ENCODE measurements around the gene ASTL. TPM values are rescaled to one million over a fixed set of nuclear protein-coding genes. Genes with fewer than 3 reads are reported as not detected.

ASTL gene
- total RNA-seq, 1 donor from 2014 or later: 2.9 TPM

- peaks cover 28% of the 10 kb centered on the region for H3K4me1 Mint-ChIP-seq (ENCODE audit: low read depth)
- DNase-seq (ENCODE audit: low spot score): peak; percentile 52
- H3K27me3 Mint-ChIP-seq (ENCODE audit: insufficient read depth): peaks cover 37% of the 10 kb centered on the region
- peak within 1 kb of the TSS; percentile 83 for H3K4me3 Mint-ChIP-seq
- no peak within 1 kb of the TSS for H3K27ac Mint-ChIP-seq
- H3K36me3 Mint-ChIP-seq (ENCODE audit: low read depth): no peaks in the 10 kb centered on the region
- no peaks in the 10 kb centered on the region for H3K9me3 Mint-ChIP-seq
- intact Hi-C loops (cut with micrococcal nuclease): loop anchor here (1.0 to 5.0 kb wide), 3 partner anchors 28 to 151 kb away; partner anchors contain the start of genes CIAO1, DUSP2 and TMEM127
These were observed 21.9 kb downstream of the ASTL start, which contains the start of gene ADRA2B for GRCh38 chr2:96116424-96116878. Gene ADRA2B, minus strand, starts transcription at chr2:96116571. Its CDS starts 422 bp downstream, at chr2:96116149.

- intact Hi-C loops (cut with micrococcal nuclease): loop anchor here (1.0 to 5.0 kb wide), 3 partner anchors 29 to 151 kb away; partner anchors contain the start of genes CIAO1, DUSP2 and TMEM127
- Mint-ChIP-seq H3K9me3 (no peaks in the 10 kb centered on the region), H3K27ac (no peak overlapping the region), H3K27me3 (ENCODE audit: insufficient read depth) (peaks cover 30% of the 10 kb centered on the region), H3K36me3 (ENCODE audit: low read depth) (no peaks in the 10 kb centered on the region), H3K4me1 (ENCODE audit: low read depth) (peaks cover 28% of the 10 kb centered on the region), H3K4me3 (peak overlapping the region; percentile 83)
- DNase-seq (ENCODE audit: low spot score): no peak
These were observed 22.5 kb downstream of the ASTL start for GRCh38 chr2:96115631-96116423.

- Mint-ChIP-seq H3K27me3 (ENCODE audit: insufficient read depth) (peaks cover 27% of the 10 kb centered on the region), H3K27ac (no peak overlapping the region), H3K36me3 (ENCODE audit: low read depth) (no peaks in the 10 kb centered on the region), H3K9me3 (no peaks in the 10 kb centered on the region), H3K4me3 (peak overlapping the region; percentile 83), H3K4me1 (ENCODE audit: low read depth) (peaks cover 20% of the 10 kb centered on the region)
- intact Hi-C loops (cut with micrococcal nuclease): loop anchor here (5.0 kb wide), 1 partner anchor 152 kb away; the partner anchor contains the start of genes CIAO1 and TMEM127
- no peak for DNase-seq (ENCODE audit: low spot score)
These were observed 23.3 kb downstream of the ASTL start for GRCh38 chr2:96114903-96115581.

GRCh38 chr2:96114546-96114902 lies 23.8 kb downstream of the ASTL start:
- Mint-ChIP-seq H3K36me3 (ENCODE audit: low read depth) (no peaks in the 10 kb centered on the region), H3K27ac (no peak overlapping the region), H3K27me3 (ENCODE audit: insufficient read depth) (peaks cover 23% of the 10 kb centered on the region), H3K9me3 (no peaks in the 10 kb centered on the region), H3K4me3 (no peak overlapping the region), H3K4me1 (ENCODE audit: low read depth) (peaks cover 17% of the 10 kb centered on the region)
- intact Hi-C loops (cut with micrococcal nuclease): no loop called here
- no peak for DNase-seq (ENCODE audit: low spot score)

- Mint-ChIP-seq H3K27me3 (ENCODE audit: insufficient read depth) (peaks cover 20% of the 10 kb centered on the region), H3K4me3 (no peak overlapping the region), H3K36me3 (ENCODE audit: low read depth) (no peaks in the 10 kb centered on the region), H3K27ac (no peak overlapping the region), H3K4me1 (ENCODE audit: low read depth) (peaks cover 17% of the 10 kb centered on the region), H3K9me3 (no peaks in the 10 kb centered on the region)
- intact Hi-C loops (cut with micrococcal nuclease): no loop called here
- DNase-seq (ENCODE audit: low spot score): no peak
These were observed 24.4 kb downstream of the ASTL start for GRCh38 chr2:96113951-96114350.

- no peaks in the 10 kb centered on the region for H3K36me3 Mint-ChIP-seq (ENCODE audit: low read depth)
- H3K27ac Mint-ChIP-seq: no peak overlapping the region
- no peaks in the 10 kb centered on the region for H3K9me3 Mint-ChIP-seq
- peaks cover 17% of the 10 kb centered on the region for H3K4me1 Mint-ChIP-seq (ENCODE audit: low read depth)
- no peak for DNase-seq (ENCODE audit: low spot score)
- H3K27me3 Mint-ChIP-seq (ENCODE audit: insufficient read depth): peaks cover 19% of the 10 kb centered on the region
- intact Hi-C loops (cut with micrococcal nuclease): no loop called here
- H3K4me3 Mint-ChIP-seq: no peak overlapping the region
These were observed 25.0 kb downstream of the ASTL start for GRCh38 chr2:96113367-96113677.

GRCh38 chr2:96112501-96113366 lies 25.6 kb downstream of the ASTL start:
- Mint-ChIP-seq H3K4me3 (no peak overlapping the region), H3K9me3 (no peaks in the 10 kb centered on the region), H3K27ac (no peak overlapping the region), H3K27me3 (ENCODE audit: insufficient read depth) (peaks cover 15% of the 10 kb centered on the region), H3K4me1 (ENCODE audit: low read depth) (peaks cover 14% of the 10 kb centered on the region), H3K36me3 (ENCODE audit: low read depth) (no peaks in the 10 kb centered on the region)
- intact Hi-C loops (cut with micrococcal nuclease): no loop called here
- no peak for DNase-seq (ENCODE audit: low spot score)

- H3K4me3 Mint-ChIP-seq: no peak overlapping the region
- H3K36me3 Mint-ChIP-seq (ENCODE audit: low read depth): no peaks in the 10 kb centered on the region
- H3K27me3 Mint-ChIP-seq (ENCODE audit: insufficient read depth): peaks cover 16% of the 10 kb centered on the region
- peaks cover 7% of the 10 kb centered on the region for H3K4me1 Mint-ChIP-seq (ENCODE audit: low read depth)
- no peak for DNase-seq (ENCODE audit: low spot score)
- H3K27ac Mint-ChIP-seq: no peak overlapping the region
- intact Hi-C loops (cut with micrococcal nuclease): no loop called here
- no peaks in the 10 kb centered on the region for H3K9me3 Mint-ChIP-seq
These were observed 26.3 kb downstream of the ASTL start for GRCh38 chr2:96111823-96112500.

- Mint-ChIP-seq H3K27me3 (ENCODE audit: insufficient read depth) (peaks cover 16% of the 10 kb centered on the region), H3K36me3 (ENCODE audit: low read depth) (no peaks in the 10 kb centered on the region), H3K4me1 (ENCODE audit: low read depth) (peaks cover 7% of the 10 kb centered on the region), H3K9me3 (no peaks in the 10 kb centered on the region), H3K4me3 (no peak overlapping the region), H3K27ac (no peak overlapping the region)
- no peak for DNase-seq (ENCODE audit: low spot score)
- intact Hi-C loops (cut with micrococcal nuclease): no loop called here
These were observed 27.1 kb downstream of the ASTL start for GRCh38 chr2:96111257-96111640.

GRCh38 chr2:96110621-96111256 lies 27.6 kb downstream of the ASTL start:
- intact Hi-C loops (cut with micrococcal nuclease): no loop called here
- no peaks in the 10 kb centered on the region for H3K9me3 Mint-ChIP-seq
- no peak overlapping the region for H3K4me3 Mint-ChIP-seq
- H3K27me3 Mint-ChIP-seq (ENCODE audit: insufficient read depth): peaks cover 15% of the 10 kb centered on the region
- peaks cover 6% of the 10 kb centered on the region for H3K4me1 Mint-ChIP-seq (ENCODE audit: low read depth)
- DNase-seq (ENCODE audit: low spot score): no peak
- no peak overlapping the region for H3K27ac Mint-ChIP-seq
- no peaks in the 10 kb centered on the region for H3K36me3 Mint-ChIP-seq (ENCODE audit: low read depth)

GRCh38 chr2:96109931-96110511 lies 28.3 kb downstream of the ASTL start:
- intact Hi-C loops (cut with micrococcal nuclease): no loop called here
- H3K36me3 Mint-ChIP-seq (ENCODE audit: low read depth): no peaks in the 10 kb centered on the region

GRCh38 chr2:96109361-96109680 lies 29.0 kb downstream of the ASTL start:
- peaks cover 10% of the 10 kb centered on the region for H3K9me3 Mint-ChIP-seq
- H3K4me3 Mint-ChIP-seq: no peak overlapping the region
- peaks cover 8% of the 10 kb centered on the region for H3K27me3 Mint-ChIP-seq (ENCODE audit: insufficient read depth)
- no peak overlapping the region for H3K27ac Mint-ChIP-seq
- intact Hi-C loops (cut with micrococcal nuclease): no loop called here
- no peaks in the 10 kb centered on the region for H3K4me1 Mint-ChIP-seq (ENCODE audit: low read depth)
- no peaks in the 10 kb centered on the region for H3K36me3 Mint-ChIP-seq (ENCODE audit: low read depth)
- DNase-seq (ENCODE audit: low spot score): no peak

More at GRCh38 chr2:96109931-96110511, 28.3 kb downstream of the ASTL start:
- H3K27me3 Mint-ChIP-seq (ENCODE audit: insufficient read depth): peaks cover 8% of the 10 kb centered on the region
- peaks cover 7% of the 10 kb centered on the region for H3K9me3 Mint-ChIP-seq
- DNase-seq (ENCODE audit: low spot score): no peak
- H3K27ac Mint-ChIP-seq: no peak overlapping the region
- no peaks in the 10 kb centered on the region for H3K4me1 Mint-ChIP-seq (ENCODE audit: low read depth)
- no peak overlapping the region for H3K4me3 Mint-ChIP-seq
